ENCODE measurements around the gene PPM1L. TPM values are rescaled to one million over a fixed set of nuclear protein-coding genes. Genes with fewer than 3 reads are reported as not detected.

The PPM1L gene
- total RNA-seq, 1 experiment from 2014 or later = 13.2 TPM

GRCh38 chr3:160754855-160755747 lies 930 bp upstream of the PPM1L start (continued):
- TF ChIP-seq, protein P1, sequence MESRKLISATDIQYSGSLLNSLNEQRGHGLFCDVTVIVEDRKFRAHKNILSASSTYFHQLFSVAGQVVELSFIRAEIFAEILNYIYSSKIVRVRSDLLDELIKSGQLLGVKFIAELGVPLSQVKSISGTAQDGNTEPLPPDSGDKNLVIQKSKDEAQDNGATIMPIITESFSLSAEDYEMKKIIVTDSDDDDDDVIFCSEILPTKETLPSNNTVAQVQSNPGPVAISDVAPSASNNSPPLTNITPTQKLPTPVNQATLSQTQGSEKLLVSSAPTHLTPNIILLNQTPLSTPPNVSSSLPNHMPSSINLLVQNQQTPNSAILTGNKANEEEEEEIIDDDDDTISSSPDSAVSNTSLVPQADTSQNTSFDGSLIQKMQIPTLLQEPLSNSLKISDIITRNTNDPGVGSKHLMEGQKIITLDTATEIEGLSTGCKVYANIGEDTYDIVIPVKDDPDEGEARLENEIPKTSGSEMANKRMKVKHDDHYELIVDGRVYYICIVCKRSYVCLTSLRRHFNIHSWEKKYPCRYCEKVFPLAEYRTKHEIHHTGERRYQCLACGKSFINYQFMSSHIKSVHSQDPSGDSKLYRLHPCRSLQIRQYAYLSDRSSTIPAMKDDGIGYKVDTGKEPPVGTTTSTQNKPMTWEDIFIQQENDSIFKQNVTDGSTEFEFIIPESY (IDR thresholded peaks at IDR 0.05; ENCODE audit: extremely low read depth, insufficient replicate concordance, low read length) = peak; percentile 45
- TF ChIP-seq CEBPB (IDR thresholded peaks at IDR 0.05; ENCODE audit: low read depth) = no peak
- TF ChIP-seq ZNF274 (IDR thresholded peaks at IDR 0.05; ENCODE audit: low read depth, low read length) = no peak
- TF ChIP-seq TCF7L2 (IDR thresholded peaks at IDR 0.05; ENCODE audit: borderline replicate concordance, extremely low read depth, insufficient read depth, insufficient read length) = no peak
- peak; percentile 62 for TF ChIP-seq JUND (IDR thresholded peaks at IDR 0.05)
- TF ChIP-seq, protein P2, sequence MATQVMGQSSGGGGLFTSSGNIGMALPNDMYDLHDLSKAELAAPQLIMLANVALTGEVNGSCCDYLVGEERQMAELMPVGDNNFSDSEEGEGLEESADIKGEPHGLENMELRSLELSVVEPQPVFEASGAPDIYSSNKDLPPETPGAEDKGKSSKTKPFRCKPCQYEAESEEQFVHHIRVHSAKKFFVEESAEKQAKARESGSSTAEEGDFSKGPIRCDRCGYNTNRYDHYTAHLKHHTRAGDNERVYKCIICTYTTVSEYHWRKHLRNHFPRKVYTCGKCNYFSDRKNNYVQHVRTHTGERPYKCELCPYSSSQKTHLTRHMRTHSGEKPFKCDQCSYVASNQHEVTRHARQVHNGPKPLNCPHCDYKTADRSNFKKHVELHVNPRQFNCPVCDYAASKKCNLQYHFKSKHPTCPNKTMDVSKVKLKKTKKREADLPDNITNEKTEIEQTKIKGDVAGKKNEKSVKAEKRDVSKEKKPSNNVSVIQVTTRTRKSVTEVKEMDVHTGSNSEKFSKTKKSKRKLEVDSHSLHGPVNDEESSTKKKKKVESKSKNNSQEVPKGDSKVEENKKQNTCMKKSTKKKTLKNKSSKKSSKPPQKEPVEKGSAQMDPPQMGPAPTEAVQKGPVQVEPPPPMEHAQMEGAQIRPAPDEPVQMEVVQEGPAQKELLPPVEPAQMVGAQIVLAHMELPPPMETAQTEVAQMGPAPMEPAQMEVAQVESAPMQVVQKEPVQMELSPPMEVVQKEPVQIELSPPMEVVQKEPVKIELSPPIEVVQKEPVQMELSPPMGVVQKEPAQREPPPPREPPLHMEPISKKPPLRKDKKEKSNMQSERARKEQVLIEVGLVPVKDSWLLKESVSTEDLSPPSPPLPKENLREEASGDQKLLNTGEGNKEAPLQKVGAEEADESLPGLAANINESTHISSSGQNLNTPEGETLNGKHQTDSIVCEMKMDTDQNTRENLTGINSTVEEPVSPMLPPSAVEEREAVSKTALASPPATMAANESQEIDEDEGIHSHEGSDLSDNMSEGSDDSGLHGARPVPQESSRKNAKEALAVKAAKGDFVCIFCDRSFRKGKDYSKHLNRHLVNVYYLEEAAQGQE (IDR thresholded peaks at IDR 0.05; ENCODE audit: low read depth) = no peak; the same call in 1 of the 2 replicates
- TF ChIP-seq FOSL1 (IDR thresholded peaks at IDR 0.05; ENCODE audit: low read depth) = no peak

All from HCT116 (cell line).